Astrocyte (in vitro differentiated cells and primary cell): ENCODE measurements around the gene PEAK1. TPM values are rescaled to one million over a fixed set of nuclear protein-coding genes. Genes with fewer than 3 reads are reported as not detected.
"Not testable (repeated sequence)": the region's sequence is repeated elsewhere in the genome, so short reads cannot be mapped to it uniquely, and the experiment has no call there.

Source experiments
- DNase-seq: peaks from one replicate; pipeline ENCODE4 v3.0.0-alpha.2; 2010; ENCODE audit warnings: low read depth
- FAIRE-seq: peaks from 2 replicates; lab custom pipeline; 2011; peaks lifted over from hg19 to GRCh38; lab: Jason Lieb, UNC
- H2AFZ ChIP-seq: 2 replicates; pipeline ENCODE4 v1.6.0; 2012; ENCODE audit warnings: low read depth, low read length, inconsistent platforms
- H3K27ac ChIP-seq: 2 replicates; pipeline ENCODE4 v1.5.1; 2011; ENCODE audit warnings: low read depth, low read length, inconsistent platforms
- H3K27me3 ChIP-seq: 2 replicates; pipeline ENCODE4 v1.6.0; 2011; ENCODE audit warnings: low read length, inconsistent platforms; ENCODE audit not compliant: insufficient read depth
- H3K36me3 ChIP-seq: 2 replicates; pipeline ENCODE4 v1.5.1; 2011; ENCODE audit warnings: low read length, inconsistent platforms; ENCODE audit not compliant: insufficient read depth
- H3K4me1 ChIP-seq: 2 replicates; pipeline ENCODE4 v1.5.1; 2011; ENCODE audit warnings: low read length, inconsistent platforms; ENCODE audit not compliant: insufficient read depth
- H3K4me2 ChIP-seq: 2 replicates; pipeline ENCODE4 v1.6.0; 2012; ENCODE audit warnings: low read length, inconsistent platforms
- H3K4me3 ChIP-seq: 2 replicates; pipeline ENCODE4 v1.5.1; 2011; ENCODE audit warnings: low read depth, mild to moderate bottlenecking, low read length, inconsistent platforms; ENCODE audit not compliant: insufficient read depth
- H3K79me2 ChIP-seq: 2 replicates; pipeline ENCODE4 v1.6.0; 2012; ENCODE audit warnings: mild to moderate bottlenecking, low read length, inconsistent platforms; ENCODE audit not compliant: insufficient read depth
- H3K9ac ChIP-seq: 2 replicates; pipeline ENCODE4 v1.6.0; 2012; ENCODE audit warnings: mild to moderate bottlenecking, low read length, inconsistent platforms
- H3K9me3 ChIP-seq: 2 replicates; pipeline ENCODE4 v1.5.1; 2012; ENCODE audit warnings: low read depth, mild to moderate bottlenecking, low read length, inconsistent platforms; ENCODE audit not compliant: insufficient read depth
- H4K20me1 ChIP-seq: 2 replicates; pipeline ENCODE4 v1.6.0; 2012; ENCODE audit warnings: low read length, inconsistent platforms; ENCODE audit not compliant: insufficient read depth
- H3K27ac Mint-ChIP-seq: one replicate; pipeline ENCODE4 v1.8.0; 2021; ENCODE audit warnings: mild to moderate bottlenecking, mixed read lengths; ENCODE audit not compliant: unreplicated experiment
- H3K27me3 Mint-ChIP-seq: one replicate; pipeline ENCODE4 v1.8.0; 2021; ENCODE audit warnings: low read depth, mixed read lengths; ENCODE audit not compliant: unreplicated experiment
- H3K36me3 Mint-ChIP-seq: one replicate; pipeline ENCODE4 v1.8.0; 2021; ENCODE audit warnings: low read depth, mixed read lengths; ENCODE audit not compliant: unreplicated experiment
- H3K4me1 Mint-ChIP-seq: one replicate; pipeline ENCODE4 v1.8.0; 2021; ENCODE audit warnings: low read depth, mixed read lengths; ENCODE audit not compliant: unreplicated experiment
- H3K4me3 Mint-ChIP-seq: one replicate; pipeline ENCODE4 v1.8.0; 2021; ENCODE audit warnings: mild to moderate bottlenecking, moderate library complexity, mixed read lengths; ENCODE audit not compliant: unreplicated experiment
- H3K9me3 Mint-ChIP-seq: one replicate; pipeline ENCODE4 v1.8.0; 2021; ENCODE audit warnings: mild to moderate bottlenecking, mixed read lengths; ENCODE audit not compliant: unreplicated experiment
- CTCF ChIP-seq: IDR thresholded peaks from 2 replicates; pipeline ENCODE4 v1.5.1; 2011; ENCODE audit warnings: low read depth, mild to moderate bottlenecking, inconsistent platforms, low read length, moderate library complexity; ENCODE audit not compliant: insufficient read depth
- EZH2 ChIP-seq: IDR thresholded peaks from 2 replicates; pipeline ENCODE4 v1.6.1; 2012; ENCODE audit warnings: mild to moderate bottlenecking, low read length, inconsistent platforms; ENCODE audit not compliant: insufficient read depth
- total RNA-seq: library from RNA; stranded (reverse); gene quantifications from 2 replicates; pipeline ENCODE4 v1.2.1, GENCODE V29; 2021

The PEAK1 gene
- total RNA-seq, 1 donor from 2014 or later: 62.3 TPM

GRCh38 chr15:77276943-77277342 lies 143.0 kb downstream of the PEAK1 start:
- H3K36me3 Mint-ChIP-seq: peaks cover 13% of the 10 kb centered on the region
- TF ChIP-seq EZH2: no peak
- TF ChIP-seq CTCF: no peak
- Histone ChIP-seq H3K79me2 (peaks cover 5% of the 10 kb centered on the region), H3K27ac (no peak overlapping the region), H4K20me1 (peaks cover 3% of the 10 kb centered on the region), H3K9me3 (no peaks in the 10 kb centered on the region), H2AFZ (no peak overlapping the region), H3K9ac (no peak overlapping the region), H3K27me3 (no peaks in the 10 kb centered on the region), H3K36me3 (no peaks in the 10 kb centered on the region), H3K4me3 (no peak overlapping the region), H3K4me1 (no peaks in the 10 kb centered on the region), H3K4me2 (no peak overlapping the region)
- H3K4me1 Mint-ChIP-seq: peaks cover 1% of the 10 kb centered on the region
- H3K4me3 Mint-ChIP-seq: no peak overlapping the region
- DNase-seq: no peak
- H3K9me3 Mint-ChIP-seq: no peaks in the 10 kb centered on the region
- H3K27ac Mint-ChIP-seq: no peak overlapping the region
- H3K27me3 Mint-ChIP-seq: no peaks in the 10 kb centered on the region
- FAIRE-seq: no peak

GRCh38 chr15:77276096-77276495 lies 143.8 kb downstream of the PEAK1 start:
- no peaks in the 10 kb centered on the region for H3K36me3 ChIP-seq
- H3K9ac ChIP-seq: no peak overlapping the region
- no peaks in the 10 kb centered on the region for H3K4me1 ChIP-seq
- Mint-ChIP-seq H3K9me3 (peaks cover 4% of the 10 kb centered on the region), H3K4me3 (no peak overlapping the region), H3K36me3 (peaks cover 13% of the 10 kb centered on the region), H3K4me1 (peaks cover 1% of the 10 kb centered on the region), H3K27ac (no peak overlapping the region), H3K27me3 (no peaks in the 10 kb centered on the region)
- FAIRE-seq (no peak), DNase-seq (no peak)
- no peaks in the 10 kb centered on the region for H3K27me3 ChIP-seq
- no peak overlapping the region for H3K4me2 ChIP-seq
- no peak overlapping the region for H3K4me3 ChIP-seq
- H3K9me3 ChIP-seq: no peaks in the 10 kb centered on the region
- no peak overlapping the region for H3K27ac ChIP-seq
- H2AFZ ChIP-seq: no peak overlapping the region
- H4K20me1 ChIP-seq: peaks cover 3% of the 10 kb centered on the region
- H3K79me2 ChIP-seq: peaks cover 5% of the 10 kb centered on the region
- TF ChIP-seq CTCF (no peak), EZH2 (no peak)

- not testable (repeated sequence) for H3K36me3 ChIP-seq, FAIRE-seq, H3K4me1 Mint-ChIP-seq, H3K9me3 ChIP-seq, H3K4me1 ChIP-seq, H3K27ac Mint-ChIP-seq, H3K79me2 ChIP-seq, H3K9me3 Mint-ChIP-seq, H3K27ac ChIP-seq, H3K27me3 ChIP-seq, H3K9ac ChIP-seq, H3K4me3 ChIP-seq, DNase-seq, H3K27me3 Mint-ChIP-seq, H3K4me2 ChIP-seq, H2AFZ ChIP-seq
- Mint-ChIP-seq H3K4me3 (peak overlapping the region; percentile 16), H3K36me3 (peaks cover 18% of the 10 kb centered on the region)
- H4K20me1 ChIP-seq: peaks cover 10% of the 10 kb centered on the region
These were observed 146.8 kb downstream of the PEAK1 start for GRCh38 chr15:77273136-77273535.
